H9 (cell line): Measurements from ENCODE around the gene BRSK2. TPM values are rescaled to one million over a fixed set of nuclear protein-coding genes. Genes with fewer than 3 reads are reported as not detected.

Experiments used
- DNase-seq: peaks from one replicate; pipeline ENCODE4 v3.0.0-alpha.2; 2017
- H2AFZ ChIP-seq: one replicate; pipeline ENCODE4 v1.6.1; 2013; ENCODE audit warnings: mild to moderate bottlenecking, low read length, control low read depth, moderate library complexity
- H2AK5ac ChIP-seq: 2 replicates; pipeline ENCODE4 v1.6.1; 2013; ENCODE audit warnings: low read length, control low read depth, mixed read lengths; ENCODE audit not compliant: insufficient read length
- H2BK120ac ChIP-seq: one replicate; pipeline ENCODE4 v1.6.1; 2013; ENCODE audit warnings: low read depth, mild to moderate bottlenecking, low read length, control low read depth, inconsistent platforms; ENCODE audit not compliant: poor library complexity, severe bottlenecking
- H2BK12ac ChIP-seq: 2 replicates; pipeline ENCODE4 v1.6.1; 2013; ENCODE audit warnings: low read length, control low read depth, mixed read lengths, low read depth; ENCODE audit not compliant: insufficient read length
- H2BK15ac ChIP-seq: 2 replicates; pipeline ENCODE4 v1.6.1; 2013; ENCODE audit warnings: low read depth, low read length, control low read depth
- H2BK20ac ChIP-seq: one replicate; pipeline ENCODE4 v1.6.1; 2013; ENCODE audit warnings: low read depth, mild to moderate bottlenecking, low read length, control low read depth, inconsistent platforms; ENCODE audit not compliant: poor library complexity, severe bottlenecking
- H2BK5ac ChIP-seq: 2 replicates; pipeline ENCODE4 v1.6.1; 2013; ENCODE audit warnings: low read length, control low read depth, mixed read lengths; ENCODE audit not compliant: insufficient read length
- H3K14ac ChIP-seq: 2 replicates; pipeline ENCODE4 v1.6.1; 2013; ENCODE audit warnings: low read length, control low read depth; ENCODE audit not compliant: insufficient read depth
- H3K18ac ChIP-seq: 2 replicates; pipeline ENCODE4 v1.6.1; 2013; ENCODE audit warnings: low read depth, mild to moderate bottlenecking, mixed read lengths, low read length, control low read depth; ENCODE audit not compliant: insufficient read length
- H3K23ac ChIP-seq: 2 replicates; pipeline ENCODE4 v1.6.1; 2013; ENCODE audit warnings: low read length, control low read depth, mixed read lengths, low read depth; ENCODE audit not compliant: insufficient read length
- H3K23me2 ChIP-seq: 2 replicates; pipeline ENCODE4 v1.6.1; 2013; ENCODE audit warnings: low read depth, mild to moderate bottlenecking, mixed read lengths, low read length, control low read depth; ENCODE audit not compliant: insufficient read length, poor library complexity, severe bottlenecking
- H3K27ac ChIP-seq: 2 replicates; pipeline ENCODE4 v1.5.1; 2013; ENCODE audit warnings: low read length, control low read depth, mixed read lengths, low read depth; ENCODE audit not compliant: insufficient read length
- H3K27me3 ChIP-seq: 2 replicates; pipeline ENCODE4 v1.6.1; 2013; ENCODE audit warnings: low read length, control low read depth, inconsistent platforms; ENCODE audit not compliant: insufficient read depth
- H3K4ac ChIP-seq: 2 replicates; pipeline ENCODE4 v1.6.1; 2013; ENCODE audit warnings: low read depth, mild to moderate bottlenecking, control low read depth, inconsistent platforms, low read length, moderate library complexity
- H3K4me1 ChIP-seq: 2 replicates; pipeline ENCODE4 v1.6.1; 2013; ENCODE audit warnings: low read length, control low read depth, inconsistent platforms; ENCODE audit not compliant: insufficient read depth
- H3K4me2 ChIP-seq: 2 replicates; pipeline ENCODE4 v1.6.1; 2013; ENCODE audit warnings: low read length, control low read depth, mixed read lengths; ENCODE audit not compliant: insufficient read length, insufficient read depth
- H3K56ac ChIP-seq: 2 replicates; pipeline ENCODE4 v1.6.1; 2013; ENCODE audit warnings: low read depth, mild to moderate bottlenecking, mixed read lengths, low read length, control low read depth; ENCODE audit not compliant: insufficient read length
- H3K79me1 ChIP-seq: 2 replicates; pipeline ENCODE4 v1.6.1; 2013; ENCODE audit warnings: low read depth, mild to moderate bottlenecking, moderate library complexity, low read length, control low read depth, inconsistent platforms; ENCODE audit not compliant: insufficient read depth, poor library complexity, severe bottlenecking
- H3K79me2 ChIP-seq: 2 replicates; pipeline ENCODE4 v1.6.1; 2013; ENCODE audit warnings: low read length, control low read depth, inconsistent platforms; ENCODE audit not compliant: insufficient read depth
- H3K9ac ChIP-seq: 2 replicates; pipeline ENCODE4 v1.6.1; 2013; ENCODE audit warnings: low read length, control low read depth, mixed read lengths; ENCODE audit not compliant: insufficient read length; ENCODE audit errors: extremely low read depth
- H3K9me3 ChIP-seq: one replicate; pipeline ENCODE4 v1.6.1; 2013; ENCODE audit warnings: low read depth, low read length, inconsistent platforms; ENCODE audit not compliant: control insufficient read depth
- H3T11ph ChIP-seq: one replicate; pipeline ENCODE4 v1.6.1; 2013; ENCODE audit warnings: mild to moderate bottlenecking, low read length, control low read depth, inconsistent platforms
- H4K20me1 ChIP-seq: one replicate; pipeline ENCODE4 v1.6.1; 2013; ENCODE audit not compliant: control insufficient read depth, insufficient read length, insufficient read depth
- H4K5ac ChIP-seq: 2 replicates; pipeline ENCODE4 v1.6.1; 2013; ENCODE audit warnings: low read depth, mild to moderate bottlenecking, mixed read lengths, low read length, control low read depth; ENCODE audit not compliant: insufficient read length
- H4K8ac ChIP-seq: replicated peaks from 2 replicates; pipeline ENCODE4 v1.6.1; 2013; ENCODE audit warnings: low read length, control low read depth, mixed read lengths, low read depth; ENCODE audit not compliant: insufficient read length
- H4K91ac ChIP-seq: 2 replicates; pipeline ENCODE4 v1.6.1; 2013; ENCODE audit warnings: low read depth, mild to moderate bottlenecking, moderate library complexity, mixed read lengths, low read length, control low read depth; ENCODE audit not compliant: insufficient read length
- H3K27ac Mint-ChIP-seq, 3 experiments: 2 replicates in 2 of 3; 3 replicates in 1 of 3; pipeline ENCODE4 v1.8.0; 2020 to 2021; ENCODE audit warnings: mixed read lengths in 3 of 3, mild to moderate bottlenecking in 1 of 3, moderate library complexity in 1 of 3
- H3K27me3 Mint-ChIP-seq: 2 replicates; pipeline ENCODE4 v1.8.0; 2021; ENCODE audit warnings: low read depth, mild to moderate bottlenecking, moderate library complexity, mixed read lengths
- H3K36me3 Mint-ChIP-seq, 3 experiments: 2 replicates in 2 of 3; 3 replicates in 1 of 3; pipeline ENCODE4 v1.8.0; 2020 to 2021; ENCODE audit warnings: low read depth in 3 of 3, mixed read lengths in 3 of 3; ENCODE audit not compliant: insufficient read depth in 1 of 3
- H3K4me1 Mint-ChIP-seq, 2 experiments: 2 replicates each; pipeline ENCODE4 v1.8.0; 2020; ENCODE audit warnings: mixed read lengths in 2 of 2
- H3K4me3 Mint-ChIP-seq, 2 experiments: 2 replicates in 1 of 2; 3 replicates in 1 of 2; pipeline ENCODE4 v1.8.0; 2020 to 2021; ENCODE audit warnings: mild to moderate bottlenecking in 2 of 2, mixed read lengths in 2 of 2, moderate library complexity in 1 of 2
- H3K9me3 Mint-ChIP-seq, 2 experiments: 2 replicates in 1 of 2; 3 replicates in 1 of 2; pipeline ENCODE4 v1.8.0; 2020; ENCODE audit warnings: mild to moderate bottlenecking in 2 of 2, mixed read lengths in 2 of 2, moderate library complexity in 1 of 2
- WGBS: extraction: QIAGEN DNeasy Blood & Tissue Kit; methylation state at CpG from one replicate; pipeline ENCODE4 v1.1.7; 2013; ENCODE audit warnings: missing lambda C conversion rate, low lambda C conversion rate, mixed read lengths; ENCODE audit not compliant: insufficient read length; ENCODE audit errors: extremely low coverage; 5-methylcytosine and 5-hydroxymethylcytosine counted together
- total RNA-seq: library from RNA; stranded (reverse); gene quantifications from 2 replicates; pipeline ENCODE4 v1.2.1, GENCODE V29; 2021
- TF ChIP-seq, protein P1 (sequence below): fragments of 200-600 bp; sonication (generic); conservative IDR thresholded peaks from 3 replicates; pipeline ENCODE4 v1.8.0; 2021; ENCODE audit warnings: antibody characterized with exemption, mild to moderate bottlenecking

Gene BRSK2
- total RNA-seq, 1 experiment from 2014 or later: 28.4 TPM

DNA sequence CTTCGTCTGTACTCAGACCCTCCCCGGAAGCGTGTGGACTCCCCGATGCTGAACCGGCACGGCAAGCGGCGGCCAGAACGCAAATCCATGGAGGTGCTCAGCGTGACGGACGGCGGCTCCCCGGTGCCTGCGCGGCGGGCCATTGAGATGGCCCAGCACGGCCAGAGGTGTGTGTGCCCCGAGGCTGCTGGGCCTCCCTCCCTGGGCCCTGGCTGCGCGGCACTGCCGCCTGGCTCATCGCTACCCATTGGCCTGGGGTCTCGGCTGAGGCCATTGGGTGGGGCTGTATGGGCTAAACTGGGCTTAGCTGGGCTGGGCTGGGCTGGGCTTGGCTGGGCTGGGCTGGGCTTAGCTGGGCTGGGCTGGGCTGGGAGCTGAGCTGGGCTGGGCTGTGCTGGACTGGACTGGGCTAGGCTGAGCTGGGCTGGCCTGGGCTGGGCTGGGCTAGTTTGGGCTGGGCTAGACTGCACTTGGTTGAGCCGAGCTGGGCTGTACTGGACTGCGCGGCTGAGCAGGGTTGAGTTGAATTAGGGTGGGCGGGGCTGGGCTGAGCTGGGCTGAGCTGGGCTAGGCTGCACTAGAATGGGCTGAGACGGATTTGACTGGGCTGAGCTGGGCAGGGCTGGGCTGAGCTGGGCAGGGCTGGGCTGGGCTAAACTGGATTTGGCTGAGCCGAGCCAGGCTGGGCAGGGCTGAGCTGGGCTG is 56.2 kb downstream of the BRSK2 start:
- H3K9me3 ChIP-seq: no peaks in the 10 kb centered on the region
- no peak overlapping the region for H3K4me3 Mint-ChIP-seq
- H2AFZ ChIP-seq: no peak overlapping the region
- H3K4me2 ChIP-seq: no peak overlapping the region
- H3K27me3 Mint-ChIP-seq: no peaks in the 10 kb centered on the region
- H2BK12ac ChIP-seq: no peak overlapping the region
- no peak overlapping the region; a peak in 1 of 7 replicates for H3K27ac Mint-ChIP-seq
- no peak overlapping the region for H3K9ac ChIP-seq
- H3K4me1 Mint-ChIP-seq: peaks cover 0 to 3% of the 10 kb centered on the region in 2 experiments; a peak in 1 of 4 replicates
- DNase-seq: no peak
- H4K20me1 ChIP-seq: peaks cover 4% of the 10 kb centered on the region
- no peaks in the 10 kb centered on the region for H3K79me2 ChIP-seq
- no peaks in the 10 kb centered on the region for H3K27me3 ChIP-seq
- H3K27ac ChIP-seq: no peak overlapping the region
- no peaks in the 10 kb centered on the region for H3K23me2 ChIP-seq
- no peak overlapping the region for H2BK20ac ChIP-seq
- no peak overlapping the region for H2AK5ac ChIP-seq
- H3K56ac ChIP-seq: no peak overlapping the region
- TF ChIP-seq, protein P1, sequence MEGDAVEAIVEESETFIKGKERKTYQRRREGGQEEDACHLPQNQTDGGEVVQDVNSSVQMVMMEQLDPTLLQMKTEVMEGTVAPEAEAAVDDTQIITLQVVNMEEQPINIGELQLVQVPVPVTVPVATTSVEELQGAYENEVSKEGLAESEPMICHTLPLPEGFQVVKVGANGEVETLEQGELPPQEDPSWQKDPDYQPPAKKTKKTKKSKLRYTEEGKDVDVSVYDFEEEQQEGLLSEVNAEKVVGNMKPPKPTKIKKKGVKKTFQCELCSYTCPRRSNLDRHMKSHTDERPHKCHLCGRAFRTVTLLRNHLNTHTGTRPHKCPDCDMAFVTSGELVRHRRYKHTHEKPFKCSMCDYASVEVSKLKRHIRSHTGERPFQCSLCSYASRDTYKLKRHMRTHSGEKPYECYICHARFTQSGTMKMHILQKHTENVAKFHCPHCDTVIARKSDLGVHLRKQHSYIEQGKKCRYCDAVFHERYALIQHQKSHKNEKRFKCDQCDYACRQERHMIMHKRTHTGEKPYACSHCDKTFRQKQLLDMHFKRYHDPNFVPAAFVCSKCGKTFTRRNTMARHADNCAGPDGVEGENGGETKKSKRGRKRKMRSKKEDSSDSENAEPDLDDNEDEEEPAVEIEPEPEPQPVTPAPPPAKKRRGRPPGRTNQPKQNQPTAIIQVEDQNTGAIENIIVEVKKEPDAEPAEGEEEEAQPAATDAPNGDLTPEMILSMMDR: no peak
- H3K79me1 ChIP-seq: no peaks in the 10 kb centered on the region
- H4K5ac ChIP-seq: no peak overlapping the region
- H2BK15ac ChIP-seq: no peak overlapping the region
- peaks cover 5 to 8% (median 5%) of the 10 kb centered on the region in 3 experiments; a peak in 6 of 7 replicates for H3K36me3 Mint-ChIP-seq
- H3K4ac ChIP-seq: no peak overlapping the region
- H3K14ac ChIP-seq: no peak overlapping the region
- WGBS: no CpG with 5 or more reads among the region's 30 CpGs
- no peaks in the 10 kb centered on the region for H3K9me3 Mint-ChIP-seq
- no peak overlapping the region for H3K23ac ChIP-seq
- H2BK5ac ChIP-seq: no peak overlapping the region
- no peak overlapping the region for H4K91ac ChIP-seq
- no peaks in the 10 kb centered on the region for H3K4me1 ChIP-seq
- H2BK120ac ChIP-seq: no peak overlapping the region
- no peak overlapping the region for H4K8ac ChIP-seq
- H3K18ac ChIP-seq: no peak overlapping the region
- H3T11ph ChIP-seq: no peak overlapping the region
